Naive thymus-derived CD8-positive, alpha-beta T cell (primary cell): ENCODE measurements around the gene SHPK. TPM values are rescaled to one million over a fixed set of nuclear protein-coding genes. Genes with fewer than 3 reads are reported as not detected.

ENCODE experiments used
- ATAC-seq, 2 donors: fragments of 150-1000 bp; cut with Tn5 transposase in 1 of 2; sonication (Bioruptor Pico), chemical (Tn5 transposase) in 1 of 2; 1 replicate in 1 of 2; 2 replicates in 1 of 2; pipeline ENCODE4 v1.10.0; 2021; ENCODE audit warnings: mild to moderate bottlenecking in 2 of 2, moderate library complexity in 2 of 2
- POLR2A ChIA-PET: fragments of 350-600 bp; sonication (Branson Sonifier 250); formaldehyde crosslinking; loops from one replicate; lab custom pipeline; 2021; ENCODE audit warnings: antibody characterized with exemption; lab: Charles Lee
- DNase-seq, 10 donors: peaks; one replicate each; pipeline versions ENCODE4 v3.0.0 to v3.0.0-alpha.2; 2020 to 2022
- H3K27ac Mint-ChIP-seq, 10 donors: one replicate each; pipeline ENCODE4 v1.8.0; 2020 to 2022; ENCODE audit warnings: mild to moderate bottlenecking in 10 of 10, mixed read lengths in 10 of 10, moderate library complexity in 4 of 10, inconsistent platforms in 1 of 10
- H3K27me3 Mint-ChIP-seq, 5 donors: one replicate each; pipeline ENCODE4 v1.8.0; 2021 to 2022; ENCODE audit warnings: mixed read lengths in 5 of 5
- H3K36me3 Mint-ChIP-seq, 3 donors: one replicate each; pipeline ENCODE4 v1.8.0; 2020 to 2022; ENCODE audit warnings: mixed read lengths in 3 of 3, mild to moderate bottlenecking in 2 of 3, inconsistent platforms in 1 of 3
- H3K4me1 Mint-ChIP-seq, 4 donors: one replicate each; pipeline ENCODE4 v1.8.0; 2021 to 2022; ENCODE audit warnings: mixed read lengths in 4 of 4
- H3K4me3 Mint-ChIP-seq, 10 donors: one replicate each; pipeline ENCODE4 v1.8.0; 2020 to 2022; ENCODE audit warnings: mild to moderate bottlenecking in 10 of 10, mixed read lengths in 10 of 10, moderate library complexity in 6 of 10, inconsistent platforms in 1 of 10
- H3K9me3 Mint-ChIP-seq, 9 donors: one replicate each; pipeline ENCODE4 v1.8.0; 2020 to 2022; ENCODE audit warnings: mixed read lengths in 9 of 9, mild to moderate bottlenecking in 3 of 9, inconsistent platforms in 1 of 9, moderate library complexity in 1 of 9
- polyA plus RNA-seq, 3 donors: library from polyadenylated mRNA; unstranded; fragments of 300-500 nt; fragmentation: Illumina TruSeq; gene quantifications; one replicate each; pipeline ENCODE4 v1.2.3, GENCODE V29; 2021
- total RNA-seq, 8 experiments: library from RNA in 2 of 8; stranded (reverse) in 2 of 8; gene quantifications; one replicate each; pipeline ENCODE4 v1.2.3 and lab custom pipeline; 2021 to 2026

The SHPK gene
- total and polyA plus RNA-seq, 5 experiments from 2014 or later, result 3.5 to 10.1 (median 7.1) TPM

DNA sequence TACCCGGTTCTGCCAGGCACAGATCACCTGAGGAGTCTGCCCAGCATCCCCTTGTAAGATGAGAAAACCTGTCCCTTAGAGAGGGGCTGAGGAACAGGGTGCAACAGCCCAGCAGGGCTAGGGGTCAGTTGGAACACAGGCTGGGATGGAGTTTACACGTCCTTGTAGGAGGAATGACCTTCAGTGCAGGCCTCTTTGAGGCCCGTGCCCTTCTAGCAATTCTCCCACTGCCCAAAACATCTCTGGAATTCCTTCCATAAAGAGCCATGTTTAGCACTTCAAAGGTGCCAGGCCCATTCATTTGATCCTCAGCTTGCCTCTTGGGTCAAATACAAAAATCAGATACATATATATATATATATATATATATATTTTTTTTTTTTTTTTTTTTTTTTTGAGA, 5.0 kb upstream of the SHPK start:
- ATAC-seq, result no peak
- no peak for DNase-seq
- no peaks in the 10 kb centered on the region for H3K9me3 Mint-ChIP-seq
- POLR2A ChIA-PET, result no interaction called here
- H3K4me1 Mint-ChIP-seq, result peaks cover 9 to 29% (median 15%) of the 10 kb centered on the region in 4 donors
- H3K27me3 Mint-ChIP-seq, result no peaks in the 10 kb centered on the region
- peaks cover 0 to 2% (median 0%) of the 10 kb centered on the region in 3 donors for H3K36me3 Mint-ChIP-seq
- no peak overlapping the region for H3K27ac Mint-ChIP-seq
- no peak overlapping the region for H3K4me3 Mint-ChIP-seq

DNA sequence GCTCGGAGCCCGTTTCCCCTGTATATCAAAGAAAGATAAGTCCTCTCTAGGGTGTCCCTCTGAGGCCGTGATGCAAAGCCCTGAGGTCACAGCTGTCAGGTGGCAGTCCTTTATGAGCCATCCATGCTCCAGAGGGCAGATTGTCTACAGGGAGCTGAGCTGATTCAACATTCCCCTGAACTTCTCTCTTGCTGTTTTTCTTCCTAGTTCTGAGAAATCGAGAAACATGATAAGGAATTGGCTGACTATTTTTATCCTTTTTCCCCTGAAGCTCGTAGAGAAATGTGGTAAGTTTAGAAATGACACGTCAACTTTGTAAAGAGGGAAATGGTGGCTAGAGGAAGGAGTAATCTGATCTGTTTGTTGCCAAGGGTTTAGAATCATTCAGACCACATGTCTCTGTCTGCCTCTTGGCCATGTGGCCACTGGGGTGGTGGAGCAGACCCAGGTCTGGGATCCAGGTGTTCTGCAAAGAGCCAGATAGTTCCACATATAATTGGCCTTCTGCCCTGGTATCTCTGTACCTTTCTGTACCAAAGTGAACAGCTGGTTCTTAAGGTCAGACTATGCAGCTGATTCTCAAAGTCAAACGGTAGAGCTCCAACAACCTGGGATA, 4.0 kb upstream of the SHPK start:
- H3K4me3 Mint-ChIP-seq, result peak overlapping the region in 1 of 10 donors; percentile 65
- ATAC-seq (no peak), DNase-seq (no peak)
- peak overlapping the region in 3 of 10 donors; percentile 15 to 37 (median 27) for H3K27ac Mint-ChIP-seq
- no peaks in the 10 kb centered on the region for H3K27me3 Mint-ChIP-seq
- peaks cover 0 to 2% (median 0%) of the 10 kb centered on the region in 3 donors for H3K36me3 Mint-ChIP-seq
- POLR2A ChIA-PET, result interaction anchor here (0.6 kb wide), 1 partner anchor 79 kb away, joined by 6 read pairs; no protein-coding TSS in a partner anchor
- peaks cover 9 to 26% (median 21%) of the 10 kb centered on the region in 4 donors for H3K4me1 Mint-ChIP-seq
- no peaks in the 10 kb centered on the region for H3K9me3 Mint-ChIP-seq

DNA sequence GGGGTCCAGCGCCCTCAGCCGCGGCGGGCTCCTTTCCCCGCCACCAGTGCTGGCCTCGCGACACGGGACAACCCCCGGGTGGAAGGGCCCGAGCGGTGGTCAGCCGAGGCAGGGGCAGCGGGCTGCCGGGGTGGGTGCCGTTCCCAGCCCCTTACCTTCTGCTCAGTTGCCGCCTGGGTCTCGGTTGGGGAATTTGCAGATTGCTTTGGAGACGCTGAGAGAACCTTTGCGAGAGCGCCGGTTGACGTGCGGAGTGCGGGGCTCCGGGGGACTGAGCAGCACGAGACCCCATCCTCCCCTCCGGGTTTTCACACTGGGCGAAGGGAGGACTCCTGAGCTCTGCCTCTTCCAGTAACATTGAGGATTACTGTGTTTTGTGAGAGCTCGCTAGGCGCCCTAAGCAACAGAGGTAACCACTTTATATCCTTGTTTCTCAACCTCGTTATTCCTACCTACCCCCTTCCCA, 891 bp upstream of the SHPK start:
- Mint-ChIP-seq H3K4me1 (peaks cover 14 to 41% (median 29%) of the 10 kb centered on the region in 4 donors), H3K4me3 (peak overlapping the region; percentile 82 to 99 (median 96)), H3K27ac (peak overlapping the region; percentile 55 to 97 (median 79)), H3K9me3 (no peaks in the 10 kb centered on the region), H3K36me3 (peaks cover 0 to 3% (median 0%) of the 10 kb centered on the region in 3 donors), H3K27me3 (no peaks in the 10 kb centered on the region)
- POLR2A ChIA-PET, result interaction anchor here (0.5 to 1.9 kb wide), 8 partner anchors 10 to 1849 kb away, joined by 3 to 7 read pairs (median 4); partner anchors contain the start of genes DERL2, EMC6, HASPIN and MIS12
- DNase-seq, result peak in 1 of 10 donors; percentile 11
- peak in 1 of 2 donors; percentile 2 for ATAC-seq

DNA sequence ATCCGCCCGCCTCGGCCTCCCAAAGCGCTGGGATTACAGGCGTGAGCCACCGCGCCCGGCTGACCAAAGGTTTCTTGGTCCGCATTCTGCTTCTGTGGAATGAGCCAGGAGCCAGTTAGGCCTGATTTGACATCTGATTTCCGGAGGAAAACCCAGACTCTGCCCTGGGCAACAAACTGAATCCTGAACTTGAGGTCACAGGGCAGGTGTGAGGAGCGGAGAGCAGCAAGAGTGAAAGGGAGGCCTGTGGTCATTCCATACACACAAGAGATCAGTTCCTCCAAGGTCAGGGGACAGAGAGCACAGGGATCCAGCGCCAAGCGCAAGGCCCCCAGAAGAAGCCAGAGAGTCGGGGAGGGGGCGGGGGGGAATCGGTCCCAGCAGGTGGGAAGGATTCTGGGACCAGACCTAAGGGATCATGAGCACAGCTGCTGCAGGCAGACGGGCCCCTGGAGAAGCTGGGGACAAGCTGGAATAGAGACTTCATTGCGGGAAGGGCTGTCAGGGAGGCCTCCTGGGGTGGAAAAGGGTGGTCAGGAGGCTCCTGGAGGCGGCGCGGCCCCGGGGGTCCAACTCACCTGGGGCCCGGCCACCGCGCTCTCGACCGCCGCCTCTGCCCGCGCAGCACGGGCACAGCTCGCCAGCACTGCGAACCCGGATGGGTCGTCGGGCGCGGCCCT, 436 bp downstream of the SHPK start:
- Mint-ChIP-seq H3K27me3 (no peaks in the 10 kb centered on the region), H3K4me1 (peaks cover 17 to 41% (median 29%) of the 10 kb centered on the region in 4 donors), H3K9me3 (no peaks in the 10 kb centered on the region), H3K27ac (peak overlapping the region in 9 of 10 donors; percentile 14 to 96 (median 75)), H3K4me3 (peak overlapping the region; percentile 84 to 100 (median 98)), H3K36me3 (peaks cover 0 to 3% (median 0%) of the 10 kb centered on the region in 3 donors)
- DNase-seq (peak in 1 of 10 donors; percentile 4), ATAC-seq (peak; percentile 15 to 39)
- POLR2A ChIA-PET, result interaction anchor here (0.6 to 1.9 kb wide), 8 partner anchors 12 to 1850 kb away, joined by 3 to 7 read pairs (median 4); partner anchors contain the start of genes DERL2, EMC6, HASPIN and MIS12

DNA sequence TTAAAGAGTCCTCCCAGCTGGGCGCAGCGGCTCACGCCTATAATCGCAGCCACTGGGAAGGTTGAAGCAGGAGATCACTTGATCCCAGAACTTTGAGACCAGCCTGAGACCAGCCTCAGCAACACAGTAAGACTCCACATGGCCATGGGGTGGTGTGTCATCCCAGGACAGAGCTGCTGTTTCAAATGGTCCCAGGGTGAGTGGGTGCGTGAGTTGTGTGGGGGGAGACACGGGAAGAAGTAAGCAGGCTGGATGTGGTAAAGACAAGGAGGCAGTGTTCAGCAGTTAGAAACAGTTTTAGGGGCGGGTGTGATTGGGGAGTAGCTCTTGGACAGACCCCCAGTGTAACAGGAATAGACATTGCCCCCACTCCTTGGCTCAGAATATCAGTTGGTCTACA, 3.8 kb downstream of the SHPK start:
- H3K36me3 Mint-ChIP-seq, result peaks cover 1 to 30% (median 2%) of the 10 kb centered on the region in 3 donors
- H3K27ac Mint-ChIP-seq, result no peak overlapping the region
- H3K9me3 Mint-ChIP-seq, result no peaks in the 10 kb centered on the region
- ATAC-seq (no peak), DNase-seq (no peak)
- no peak overlapping the region for H3K4me3 Mint-ChIP-seq
- H3K27me3 Mint-ChIP-seq, result no peaks in the 10 kb centered on the region
- POLR2A ChIA-PET, result no interaction called here
- H3K4me1 Mint-ChIP-seq, result peaks cover 9 to 27% (median 17%) of the 10 kb centered on the region in 4 donors

DNA sequence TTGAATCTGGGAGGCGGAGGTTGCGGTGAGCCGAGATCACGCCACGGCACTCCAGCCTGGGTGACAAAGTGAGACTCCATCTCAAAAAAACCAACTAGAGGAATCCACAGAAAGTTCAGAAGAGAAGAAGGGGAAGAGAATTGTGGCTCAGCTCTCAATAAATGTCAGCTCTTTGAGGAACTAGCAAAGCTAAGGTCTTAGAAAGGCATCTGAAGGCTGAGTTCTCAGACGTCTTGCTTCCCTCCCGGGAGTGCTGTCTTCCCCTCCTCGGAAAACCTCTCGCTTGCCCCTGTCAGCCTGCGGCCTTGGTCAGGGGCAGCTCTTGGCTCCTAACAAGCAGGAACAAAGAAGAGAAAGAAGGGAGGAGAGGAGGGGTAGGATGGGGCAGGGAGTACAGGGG, 5.3 kb downstream of the SHPK start:
- Mint-ChIP-seq H3K4me1 (peaks cover 9 to 26% (median 13%) of the 10 kb centered on the region in 4 donors), H3K27ac (no peak overlapping the region), H3K27me3 (no peaks in the 10 kb centered on the region), H3K4me3 (no peak overlapping the region), H3K9me3 (no peaks in the 10 kb centered on the region), H3K36me3 (peaks cover 7 to 44% (median 10%) of the 10 kb centered on the region in 3 donors)
- DNase-seq, result no peak
- POLR2A ChIA-PET, result no interaction called here
- no peak for ATAC-seq

DNA sequence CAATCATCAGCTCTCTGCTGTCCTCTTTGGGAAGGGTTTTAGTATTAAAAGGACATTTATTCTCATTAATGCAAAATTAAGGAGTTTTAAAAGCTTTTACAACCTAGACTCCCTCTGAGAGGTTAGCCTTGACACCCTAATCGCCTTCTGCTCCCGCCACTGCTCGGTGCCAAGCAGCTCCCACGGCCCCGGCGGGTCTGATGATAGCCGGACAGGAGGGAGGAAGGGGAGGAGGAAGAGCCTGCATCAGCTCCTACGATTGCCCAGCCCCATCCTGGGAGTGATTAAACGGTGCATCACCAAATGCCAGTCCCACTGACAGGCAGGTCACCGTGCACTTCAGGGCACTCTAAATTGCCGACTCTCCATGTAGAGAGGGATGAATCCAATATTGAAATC, 8.3 kb downstream of the SHPK start:
- H3K27ac Mint-ChIP-seq, result no peak overlapping the region
- no peaks in the 10 kb centered on the region for H3K9me3 Mint-ChIP-seq
- no peaks in the 10 kb centered on the region for H3K27me3 Mint-ChIP-seq
- peaks cover 0 to 7% (median 3%) of the 10 kb centered on the region in 4 donors for H3K4me1 Mint-ChIP-seq
- POLR2A ChIA-PET, result interaction anchor here (1.5 kb wide), 1 partner anchor 9 kb away, joined by 4 read pairs; the partner anchor contains the start of gene CTNS
- H3K4me3 Mint-ChIP-seq, result no peak overlapping the region
- ATAC-seq, result no peak
- no peak for DNase-seq
- H3K36me3 Mint-ChIP-seq, result peaks cover 7 to 67% (median 22%) of the 10 kb centered on the region in 3 donors

DNA sequence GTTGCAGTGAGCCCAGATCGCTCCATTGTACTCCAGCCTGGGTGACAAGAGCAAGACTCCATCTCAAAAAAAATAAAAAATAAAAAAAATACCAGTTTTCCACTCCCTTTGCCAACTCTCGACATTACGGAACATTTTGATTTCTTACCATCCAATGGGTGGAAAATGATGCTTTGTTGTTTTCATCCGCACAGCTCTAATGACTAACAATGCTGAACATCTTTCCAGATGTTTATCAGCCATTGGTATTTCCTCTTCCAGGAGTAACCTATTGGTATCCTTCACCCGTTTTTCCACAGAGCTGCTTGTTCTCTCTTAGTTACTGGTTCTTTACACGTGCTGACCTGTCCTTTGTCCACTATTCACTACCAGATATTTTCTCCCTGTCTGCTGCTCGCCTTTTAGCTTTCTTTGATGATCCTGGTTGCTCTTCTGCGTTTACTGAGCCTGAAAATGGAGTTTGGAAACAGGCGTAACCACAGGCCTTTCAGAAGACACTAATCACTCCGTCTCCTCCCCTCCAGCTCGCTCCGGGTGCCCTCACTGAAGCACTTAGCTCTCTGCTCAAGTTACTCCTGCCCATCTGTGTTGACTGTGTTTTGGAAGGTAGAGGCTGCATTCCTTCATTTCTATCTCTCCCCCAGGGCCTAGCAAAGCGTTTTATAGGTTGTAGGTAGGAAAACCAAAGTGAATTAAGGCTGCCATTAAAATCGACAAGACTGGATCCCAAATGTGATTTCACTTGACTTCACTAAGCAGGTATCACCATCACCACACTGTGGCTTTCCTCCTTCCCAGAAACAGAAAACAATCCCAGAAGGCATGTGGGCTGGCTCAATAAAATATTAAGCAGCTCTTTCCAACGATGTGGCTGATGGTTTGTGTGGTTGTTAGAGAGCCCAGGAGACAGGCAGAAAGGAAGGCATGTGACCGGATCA, 8.9 kb downstream of the SHPK start:
- POLR2A ChIA-PET, result interaction anchor here (1.5 kb wide), 1 partner anchor 9 kb away, joined by 4 read pairs; the partner anchor contains the start of gene CTNS
- no peaks in the 10 kb centered on the region for H3K9me3 Mint-ChIP-seq
- H3K27ac Mint-ChIP-seq, result no peak overlapping the region
- no peak for DNase-seq
- no peaks in the 10 kb centered on the region for H3K27me3 Mint-ChIP-seq
- no peak overlapping the region for H3K4me3 Mint-ChIP-seq
- H3K4me1 Mint-ChIP-seq, result peaks cover 0 to 5% (median 2%) of the 10 kb centered on the region in 4 donors
- peaks cover 7 to 69% (median 22%) of the 10 kb centered on the region in 3 donors for H3K36me3 Mint-ChIP-seq
- no peak for ATAC-seq

DNA sequence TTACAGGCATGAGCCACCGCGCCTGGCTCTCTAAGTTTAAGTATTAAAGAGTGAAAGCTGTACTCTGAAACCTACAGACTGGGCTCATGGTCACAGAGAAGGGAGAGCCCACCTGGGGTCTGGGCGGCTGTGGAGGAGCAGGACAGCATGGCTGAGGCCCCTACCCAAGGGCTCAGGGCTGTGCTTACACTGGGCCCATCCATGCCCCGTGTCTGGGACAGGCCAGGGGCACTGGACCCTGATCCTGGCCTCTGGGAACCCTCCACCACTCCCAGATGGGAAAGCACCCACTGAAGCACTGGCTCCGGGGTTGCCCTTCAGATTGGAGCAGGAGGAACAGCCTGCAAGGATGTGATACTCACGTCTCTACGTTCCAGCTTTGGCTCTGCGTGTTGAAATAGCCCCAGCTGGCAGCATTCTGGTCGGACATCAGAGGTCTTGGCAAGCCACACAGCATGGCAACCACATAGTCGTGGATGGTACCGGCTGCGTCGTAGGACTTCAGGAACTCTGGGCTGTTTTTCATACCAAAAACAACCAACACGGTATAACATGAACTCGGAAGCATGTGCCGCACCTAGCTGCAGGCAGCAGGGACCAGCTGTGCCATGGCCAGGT, 13.0 kb downstream of the SHPK start:
- Mint-ChIP-seq H3K9me3 (peaks cover 0 to 5% (median 0%) of the 10 kb centered on the region in 9 donors), H3K27ac (no peak overlapping the region), H3K4me3 (no peak overlapping the region), H3K27me3 (no peaks in the 10 kb centered on the region), H3K36me3 (peaks cover 10 to 83% (median 45%) of the 10 kb centered on the region in 3 donors), H3K4me1 (peaks cover 0 to 4% (median under 1%) of the 10 kb centered on the region in 4 donors)
- DNase-seq, result no peak
- POLR2A ChIA-PET, result interaction anchor here (0.7 kb wide), 1 partner anchor 19 kb away, joined by 4 read pairs; no protein-coding TSS in a partner anchor
- no peak for ATAC-seq

DNA sequence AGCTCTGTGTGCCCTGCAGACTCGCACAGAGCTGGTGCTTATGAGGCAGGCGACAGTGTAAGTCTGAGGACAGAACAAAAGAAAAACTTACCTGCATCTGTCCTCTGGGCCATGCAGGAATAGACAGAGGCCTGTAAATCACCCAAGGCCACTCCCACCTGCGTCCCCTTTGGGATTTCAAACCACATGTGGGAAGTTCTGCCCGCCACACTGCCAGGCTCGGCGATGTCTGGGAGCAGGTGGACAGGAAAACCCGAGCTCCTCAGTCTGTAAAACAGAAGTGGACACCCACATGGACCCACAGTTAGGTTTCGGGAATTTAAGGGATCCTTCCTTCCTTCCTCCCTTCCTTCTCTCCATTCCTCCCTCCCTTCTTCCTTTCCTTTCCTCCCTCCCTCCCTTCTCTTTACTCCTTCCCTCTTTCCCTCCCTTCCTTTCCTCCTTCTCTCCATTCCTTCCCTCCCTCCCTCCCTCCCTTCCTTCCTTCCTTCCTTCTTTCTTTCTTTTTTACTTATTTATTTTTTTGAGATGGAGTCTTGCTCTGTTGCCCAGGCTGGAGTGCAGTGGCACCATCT, 14.8 kb downstream of the SHPK start:
- Mint-ChIP-seq H3K4me3 (no peak overlapping the region), H3K27me3 (no peaks in the 10 kb centered on the region), H3K36me3 (peaks cover 12 to 85% (median 57%) of the 10 kb centered on the region in 3 donors), H3K4me1 (no peaks in the 10 kb centered on the region), H3K27ac (no peak overlapping the region), H3K9me3 (peaks cover 0 to 8% (median 0%) of the 10 kb centered on the region in 9 donors)
- ATAC-seq (no peak), DNase-seq (no peak)
- POLR2A ChIA-PET, result no interaction called here

DNA sequence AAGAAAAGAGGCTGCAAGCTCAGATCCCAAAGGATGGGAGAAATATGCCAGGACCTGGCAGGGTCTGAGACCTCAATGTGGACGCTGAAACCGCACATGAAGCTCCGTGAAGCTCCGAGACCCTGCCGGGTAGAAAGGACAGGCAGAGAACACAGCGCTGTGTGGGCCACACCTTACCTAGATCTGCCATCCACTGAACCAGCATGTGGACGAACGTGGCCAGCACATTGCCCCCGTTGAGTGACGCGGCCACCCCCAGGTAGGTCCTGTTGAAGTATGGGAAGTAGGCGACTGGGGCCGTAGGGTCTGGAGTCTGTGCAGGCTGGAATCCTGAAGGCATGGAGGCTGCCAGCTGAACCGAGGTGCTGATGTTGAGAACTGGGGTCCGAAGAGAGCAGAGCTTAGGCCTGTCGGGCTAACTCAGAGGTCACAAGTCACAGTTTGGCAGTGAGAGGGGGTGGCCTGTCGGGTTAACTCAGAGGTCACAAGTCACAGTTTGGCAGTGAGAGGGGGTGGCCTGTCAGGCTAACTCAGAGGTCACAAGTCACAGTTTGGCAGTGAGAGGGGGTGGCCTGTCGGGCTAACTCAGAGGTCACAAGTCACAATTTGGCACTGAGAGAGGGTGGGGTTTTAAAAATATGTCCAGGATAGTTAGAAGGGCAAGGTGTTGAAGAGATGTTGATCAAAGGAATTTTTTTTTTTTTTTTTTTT, 20.7 kb downstream of the SHPK start:
- ATAC-seq, result no peak
- Mint-ChIP-seq H3K9me3 (peaks cover 0 to 8% (median 0%) of the 10 kb centered on the region in 9 donors), H3K4me3 (no peak overlapping the region), H3K4me1 (no peaks in the 10 kb centered on the region), H3K27me3 (no peaks in the 10 kb centered on the region), H3K27ac (peak overlapping the region in 1 of 10 donors; percentile 51), H3K36me3 (peaks cover 12 to 79% (median 50%) of the 10 kb centered on the region in 3 donors)
- DNase-seq, result no peak
- POLR2A ChIA-PET, result no interaction called here
